NCI-H146 treated with DMSO at 0.1 percent for 48 hours (cell line): ENCODE measurements around the gene CELA3B.
A peak's percentile ranks its signal among the peaks of the same experiment; 100 is the strongest.
"Not testable (repeated sequence)": the region's sequence is repeated elsewhere in the genome, so short reads cannot be mapped to it uniquely, and the experiment has no call there.

Experiments
- DNase-seq: peaks from one replicate; lab custom pipeline; 2025; ENCODE audit not compliant: unreplicated experiment; lab: John Stamatoyannopoulos, UW

Gene CELA3B

GRCh38 chr1:22005261-22006149 lies 28.7 kb downstream of the CELA3B start:
- DNase-seq = not testable (repeated sequence)

GRCh38 chr1:22006736-22007135 lies 29.9 kb downstream of the CELA3B start:
- not testable (repeated sequence) for DNase-seq

- DNase-seq = not testable (repeated sequence)
Observed at GRCh38 chr1:22007262-22007661, 30.4 kb downstream of the CELA3B start.

GRCh38 chr1:22009566-22009965 lies 32.7 kb downstream of the CELA3B start:
- not testable (repeated sequence) for DNase-seq

- DNase-seq = not testable (repeated sequence)
Observed at GRCh38 chr1:22012752-22013151, 35.9 kb downstream of the CELA3B start.

GRCh38 chr1:22014575-22015206 lies 37.9 kb downstream of the CELA3B start:
- DNase-seq = not testable (repeated sequence)

GRCh38 chr1:22018583-22019559 lies 42.0 kb downstream of the CELA3B start:
- no peak for DNase-seq

GRCh38 chr1:22021061-22021460 lies 44.2 kb downstream of the CELA3B start:
- DNase-seq = no peak

- peak; percentile 71 for DNase-seq
Observed at GRCh38 chr1:22024485-22025367, 47.9 kb downstream of the CELA3B start.

GRCh38 chr1:22025368-22026155 lies 48.7 kb downstream of the CELA3B start:
- peak; percentile 71 for DNase-seq

- DNase-seq = no peak
Observed at GRCh38 chr1:22026924-22027289, 50.1 kb downstream of the CELA3B start.

- no peak for DNase-seq
Observed at GRCh38 chr1:22030057-22030456, 53.2 kb downstream of the CELA3B start.

- no peak for DNase-seq
Observed at GRCh38 chr1:22030473-22030872, 53.7 kb downstream of the CELA3B start.

GRCh38 chr1:22031214-22031962 lies 54.6 kb downstream of the CELA3B start:
- DNase-seq = no peak

GRCh38 chr1:22034834-22035233 lies 58.0 kb downstream of the CELA3B start:
- not testable (repeated sequence) for DNase-seq

GRCh38 chr1:22037520-22037919 lies 60.7 kb downstream of the CELA3B start:
- no peak for DNase-seq

GRCh38 chr1:22038036-22038435 lies 61.2 kb downstream of the CELA3B start:
- DNase-seq = no peak
